Activated CD8-positive, alpha-beta memory T cell treated with anti-CD3 and anti-CD28 coated beads, Interleukin-2, amount 50 U/mL, for 48 hours (primary cell): ENCODE measurements around the gene UCP3.

Experiments
- DNase-seq: peaks from one replicate; pipeline ENCODE4 v3.0.0-alpha.2; 2020

Gene UCP3

GRCh38 chr11:74008373-74009229 is at the start of gene UCP3:
UCP3 (minus strand) TSS chr11:74009085; CDS start chr11:74007042, 2,043 bp downstream.
- peak; percentile 54 for DNase-seq

- no peak for DNase-seq
Observed at GRCh38 chr11:74057249-74058151, 48.6 kb upstream of the UCP3 start.

- DNase-seq, result no peak
Observed at GRCh38 chr11:74055938-74056337, 47.1 kb upstream of the UCP3 start.

- no peak for DNase-seq
Observed at GRCh38 chr11:74050465-74050864, 41.6 kb upstream of the UCP3 start.

- DNase-seq, result no peak
Observed at GRCh38 chr11:74048993-74049392, 40.1 kb upstream of the UCP3 start.

- no peak for DNase-seq
Observed at GRCh38 chr11:74044538-74044937, 35.7 kb upstream of the UCP3 start.

GRCh38 chr11:74043450-74043849 is 34.6 kb upstream of the UCP3 start:
- no peak for DNase-seq

GRCh38 chr11:74037309-74037708 is 28.4 kb upstream of the UCP3 start:
- DNase-seq, result no peak

- no peak for DNase-seq
Observed at GRCh38 chr11:74035264-74035663, 26.4 kb upstream of the UCP3 start.

- no peak for DNase-seq
Observed at GRCh38 chr11:74033046-74033445, 24.2 kb upstream of the UCP3 start.

GRCh38 chr11:74030723-74031676 is 22.1 kb upstream of the UCP3 start:
- no peak for DNase-seq

GRCh38 chr11:74025467-74026166 is 16.7 kb upstream of the UCP3 start:
- peak; percentile 54 for DNase-seq

- DNase-seq, result peak; percentile 86
Observed at GRCh38 chr11:74024261-74025029, 15.6 kb upstream of the UCP3 start.

GRCh38 chr11:74023276-74023675 is 14.4 kb upstream of the UCP3 start:
- DNase-seq, result no peak

- no peak for DNase-seq
Observed at GRCh38 chr11:74022546-74022945, 13.7 kb upstream of the UCP3 start.

- DNase-seq, result no peak
Observed at GRCh38 chr11:74021998-74022397, 13.1 kb upstream of the UCP3 start.

GRCh38 chr11:74020539-74020938 is 11.7 kb upstream of the UCP3 start:
- DNase-seq, result peak; percentile 54

- DNase-seq, result peak; percentile 82
Observed at GRCh38 chr11:74019860-74020259, 11.0 kb upstream of the UCP3 start.

- DNase-seq, result peak; percentile 68
Observed at GRCh38 chr11:74019104-74019738, 10.3 kb upstream of the UCP3 start.

GRCh38 chr11:74018331-74019005 is 9.6 kb upstream of the UCP3 start:
- peak; percentile 56 for DNase-seq
